Subcutaneous adipose tissue (tissue), 4 donors: Measurements from ENCODE around the gene CPT1B. TPM values are rescaled to one million over a fixed set of nuclear protein-coding genes. Genes with fewer than 3 reads are reported as not detected.

Experiments
- CTCF ChIP-seq: fragments of 450-650 bp; IDR thresholded peaks from one replicate; pipeline ENCODE4 v1.5.1; 2016; ENCODE audit warnings: low read depth, mild to moderate bottlenecking, control low read depth, antibody characterized with exemption, moderate library complexity
- total RNA-seq, 4 donors: library from RNA; depleted of rRNA; stranded (reverse); fragments of >200 nt; gene quantifications; one replicate each; pipeline ENCODE4 v1.1.0, GENCODE V29; 2016

Gene CPT1B
- total RNA-seq, 4 donors from 2014 or later: 7.8 to 20.3 (median 10.8) TPM

GRCh38 chr22:50602338-50602700, 24.1 kb upstream of the CPT1B start:
- no peak for TF ChIP-seq CTCF

- TF ChIP-seq CTCF: no peak
Measured at GRCh38 chr22:50601669-50602337, 23.6 kb upstream of the CPT1B start.

GRCh38 chr22:50600967-50601668, 22.9 kb upstream of the CPT1B start:
- TF ChIP-seq CTCF: no peak

GRCh38 chr22:50600538-50600937, 22.3 kb upstream of the CPT1B start, which contains the start of gene MAPK8IP2:
MAPK8IP2 (plus strand) TSS chr22:50600793; CDS start chr22:50600819, 26 bp downstream.
- no peak for TF ChIP-seq CTCF

- TF ChIP-seq CTCF: no peak
Measured at GRCh38 chr22:50599816-50600455, 21.7 kb upstream of the CPT1B start.

GRCh38 chr22:50597097-50597496, 18.9 kb upstream of the CPT1B start:
- no peak for TF ChIP-seq CTCF

GRCh38 chr22:50595189-50595588, 17.0 kb upstream of the CPT1B start:
- no peak for TF ChIP-seq CTCF
